Measurements from ENCODE around the gene KCTD1.
"Not testable (repeated sequence)": the region's sequence is repeated elsewhere in the genome, so short reads cannot be mapped to it uniquely, and the experiment has no call there.

KCTD1 gene

DNA sequence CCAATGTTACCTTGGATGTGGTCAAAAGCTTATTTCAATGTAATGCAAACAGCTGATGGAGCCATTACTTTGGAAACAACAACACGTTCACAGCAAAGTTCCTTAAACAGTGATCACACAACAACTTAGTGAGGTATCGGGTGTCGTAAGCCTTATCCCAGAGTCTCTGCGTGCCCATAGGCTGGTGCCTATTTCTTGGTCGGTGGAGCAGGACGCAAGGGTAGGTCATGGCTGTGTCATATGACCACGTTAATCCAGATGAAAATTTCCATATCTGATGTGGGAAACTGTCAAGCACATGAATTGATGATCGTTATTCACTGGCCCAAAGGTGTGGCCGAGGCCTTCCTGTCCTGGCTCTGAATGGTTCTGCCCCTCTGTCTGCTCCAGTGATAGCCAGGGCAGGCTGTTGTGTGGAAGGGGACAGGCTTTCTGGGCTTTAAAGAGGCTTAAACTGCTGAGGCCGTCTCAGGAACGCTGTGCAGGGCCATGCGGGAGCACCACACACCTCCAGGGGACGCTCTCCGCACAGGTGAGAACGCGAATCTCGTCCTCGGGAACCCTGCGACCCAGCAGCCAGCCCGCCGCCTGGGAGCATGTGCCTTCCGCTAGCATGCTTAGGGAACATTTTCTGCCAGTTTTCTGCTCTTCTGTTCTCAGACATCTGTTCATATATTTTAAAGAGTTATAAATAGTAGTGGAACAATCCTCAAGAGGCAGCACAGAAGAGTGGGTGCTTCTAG, 90.6 kb downstream of the KCTD1 start:
- DNase-seq = no peak

DNA sequence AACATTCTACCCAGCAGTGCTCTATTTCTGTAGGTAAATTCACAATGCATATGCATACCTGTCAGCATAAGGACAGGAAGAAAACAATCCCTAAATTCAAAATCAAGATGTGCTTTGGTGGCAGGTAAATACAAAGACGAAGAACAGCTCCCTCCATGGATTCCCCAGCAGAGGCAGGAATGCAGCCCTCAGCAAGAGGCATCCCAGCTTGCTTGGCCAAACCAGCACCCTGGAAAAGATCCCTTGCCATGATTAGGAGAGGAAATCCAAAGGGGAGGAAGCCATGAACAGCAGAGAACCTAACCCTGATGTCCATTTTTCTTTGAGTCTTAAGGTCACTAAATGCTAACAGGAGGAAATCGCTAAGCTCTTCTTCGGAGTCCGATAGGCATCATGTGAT, 91.2 kb downstream of the KCTD1 start:
- DNase-seq = no peak

DNA sequence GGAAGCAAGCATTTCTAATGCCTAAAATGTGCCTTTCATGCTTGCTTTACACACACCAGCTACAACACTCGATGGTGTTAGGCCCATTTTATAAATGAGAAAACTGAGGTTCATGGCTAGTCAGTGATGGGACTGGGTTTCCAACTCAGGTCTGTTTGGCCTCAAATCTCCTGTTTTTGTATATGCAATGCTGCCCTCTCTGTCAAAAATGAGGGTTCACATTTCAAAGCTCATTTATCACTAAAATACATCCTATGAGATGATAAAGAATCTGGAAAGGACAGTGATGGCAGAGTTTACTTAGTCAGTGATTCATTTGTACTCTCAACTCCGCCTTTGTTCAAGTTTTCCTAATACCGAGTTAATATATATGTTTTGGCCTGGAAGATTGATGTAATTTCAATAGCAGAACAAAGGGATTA, 92.3 kb downstream of the KCTD1 start:
- no peak for DNase-seq

DNA sequence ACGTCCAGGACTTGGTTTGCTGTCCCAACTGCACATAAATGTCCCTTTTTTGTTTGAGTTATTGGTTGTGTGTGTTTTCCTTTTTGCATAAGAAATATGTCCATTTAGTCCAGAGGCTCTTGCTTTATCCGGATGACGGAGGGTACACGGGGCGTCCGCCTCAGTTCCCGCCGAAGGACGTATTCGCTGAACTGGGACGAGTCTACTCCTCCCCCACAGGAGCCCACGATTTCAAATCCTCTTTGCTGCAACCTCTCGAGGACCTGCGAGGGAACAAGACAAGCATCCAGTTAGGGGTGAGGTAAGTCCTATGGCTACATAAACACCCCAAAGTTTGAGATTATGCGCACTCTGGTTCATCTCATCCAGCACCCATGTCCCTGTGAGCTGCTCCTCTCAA, 92.7 kb downstream of the KCTD1 start:
- DNase-seq = no peak

DNA sequence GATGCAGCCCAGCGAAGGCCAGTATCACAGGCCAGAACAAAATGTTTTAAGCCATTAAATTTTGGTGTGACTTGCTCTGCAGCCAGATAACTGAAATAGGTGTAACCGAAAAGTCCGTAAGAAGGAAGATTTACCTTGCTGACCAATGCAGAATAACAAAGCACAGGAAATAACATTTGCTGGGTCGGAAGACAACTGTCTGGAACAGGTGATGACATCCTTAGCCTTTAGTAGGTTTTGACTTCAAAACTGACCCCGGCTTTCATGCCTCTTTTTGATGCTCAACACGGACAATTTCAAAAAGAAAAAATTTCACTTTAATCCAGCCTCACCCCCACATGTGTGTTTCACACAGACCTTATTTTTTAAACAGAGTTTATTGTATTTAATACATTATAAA, 93.7 kb downstream of the KCTD1 start:
- no peak for DNase-seq

DNA sequence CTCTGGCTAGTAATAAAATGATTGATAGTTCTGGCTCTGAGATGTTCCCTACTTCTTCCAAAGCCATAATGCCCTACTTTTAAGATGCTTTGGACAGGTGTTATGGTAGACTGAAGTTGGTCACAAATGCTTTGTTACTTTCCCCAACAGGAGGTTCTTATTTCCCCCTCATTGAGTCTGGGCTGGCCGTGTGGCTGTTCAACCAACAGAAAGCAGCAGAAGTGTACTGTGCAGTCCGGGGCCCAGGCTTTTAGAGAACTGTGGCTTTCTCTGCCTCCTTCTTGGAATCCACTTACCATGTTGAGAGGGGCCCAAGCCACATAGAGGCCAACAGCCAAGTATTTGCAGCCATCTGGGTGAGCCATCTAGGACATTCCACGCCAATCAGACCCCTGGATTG, 94.2 kb downstream of the KCTD1 start:
- DNase-seq = no peak

DNA sequence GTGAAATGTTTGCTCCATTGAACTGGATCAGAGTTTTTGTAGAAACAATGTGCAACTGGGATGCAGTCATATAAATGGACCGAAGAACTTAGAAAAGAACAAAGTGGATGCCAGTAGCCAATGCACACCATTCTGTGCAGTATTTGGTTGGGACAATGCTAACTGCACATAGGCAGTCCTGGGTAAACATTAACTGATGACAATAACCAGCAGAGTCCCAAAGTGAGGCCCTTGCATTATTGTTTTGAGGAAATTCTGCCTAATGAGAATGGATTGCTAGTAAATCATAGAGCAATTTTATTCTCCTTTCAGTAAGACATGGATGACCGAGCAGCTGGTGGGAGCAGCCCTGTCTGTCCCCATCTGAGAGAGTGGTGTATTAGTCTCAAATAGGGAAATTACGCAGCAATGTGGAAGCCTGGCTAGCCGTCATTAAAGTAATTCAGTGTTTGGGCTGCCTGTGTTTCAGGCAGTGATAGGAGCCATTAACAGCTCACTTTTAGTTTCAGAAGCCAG, 94.9 kb downstream of the KCTD1 start:
- DNase-seq = no peak

DNA sequence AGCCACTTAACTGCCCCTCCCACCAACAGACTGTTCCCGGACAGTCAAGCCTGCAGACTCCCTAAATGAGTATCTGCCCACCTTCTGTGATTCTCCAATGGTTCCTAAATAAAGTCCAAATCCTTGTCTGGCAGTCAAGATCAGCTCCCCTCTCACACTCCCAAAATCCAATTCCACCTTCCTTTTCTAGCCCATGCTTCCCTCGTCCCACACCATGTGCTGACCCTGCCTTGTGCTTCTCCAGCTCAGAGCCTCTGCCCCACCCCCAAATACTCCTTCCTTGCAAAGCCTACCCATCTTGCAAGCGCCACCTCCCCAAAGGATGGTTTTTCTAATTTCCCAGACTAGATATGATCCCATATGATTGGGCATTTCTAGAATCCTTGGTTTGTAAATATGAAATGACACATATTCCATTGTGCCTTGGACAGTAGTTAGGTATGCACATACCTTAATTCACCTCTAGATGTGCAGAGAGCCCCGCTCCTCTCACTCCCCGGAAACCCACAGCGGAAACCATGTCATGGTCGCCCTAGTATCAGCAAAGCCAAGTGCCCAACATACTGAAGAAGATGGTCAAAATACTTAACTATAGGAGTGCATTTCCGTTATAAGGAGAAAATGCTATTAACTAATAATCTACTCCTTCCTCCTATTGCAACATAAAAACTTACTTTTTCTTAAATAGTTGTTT, 97.2 kb downstream of the KCTD1 start:
- DNase-seq = no peak

DNA sequence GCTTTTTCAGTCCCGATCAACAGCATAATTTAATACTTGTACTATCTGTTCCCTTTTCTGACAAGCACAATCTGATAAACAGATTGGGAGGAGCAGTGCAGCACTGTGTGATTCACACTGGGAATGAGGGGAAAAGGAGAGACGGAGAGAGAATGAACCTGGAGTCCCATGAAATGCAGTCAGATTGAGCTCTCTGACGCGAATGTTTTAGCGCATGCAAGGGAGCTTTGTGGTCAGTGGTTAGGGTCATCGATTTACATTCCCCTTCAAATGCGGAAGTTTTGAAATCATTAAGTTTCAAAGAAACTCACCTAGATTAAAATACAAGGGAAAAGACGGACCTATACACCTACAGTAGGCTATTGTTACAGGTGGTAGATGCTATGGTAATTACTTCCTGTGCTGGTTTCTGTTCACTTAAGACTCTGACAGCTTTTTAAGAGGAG, 99.6 kb downstream of the KCTD1 start:
- DNase-seq = no peak

DNA sequence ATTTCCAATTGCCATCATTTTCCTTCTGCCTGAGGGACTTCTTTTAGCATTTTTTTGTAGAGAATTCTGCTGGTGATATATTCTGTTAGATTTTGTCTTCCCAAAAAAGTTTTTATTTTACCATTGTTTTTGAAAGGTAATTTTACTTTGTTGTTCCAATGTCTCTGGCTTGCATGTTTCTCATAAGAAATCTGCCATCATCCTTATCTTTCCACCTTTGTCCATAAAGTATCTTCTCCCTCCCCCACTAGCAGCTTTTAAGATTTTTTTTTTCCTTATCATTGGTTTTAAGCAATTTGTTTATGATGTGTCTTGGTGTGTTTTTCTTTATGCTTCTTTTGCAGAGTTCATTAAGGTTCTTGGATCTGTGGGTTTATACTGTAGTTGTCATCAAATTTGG, 104.5 kb downstream of the KCTD1 start:
- DNase-seq = no peak

DNA sequence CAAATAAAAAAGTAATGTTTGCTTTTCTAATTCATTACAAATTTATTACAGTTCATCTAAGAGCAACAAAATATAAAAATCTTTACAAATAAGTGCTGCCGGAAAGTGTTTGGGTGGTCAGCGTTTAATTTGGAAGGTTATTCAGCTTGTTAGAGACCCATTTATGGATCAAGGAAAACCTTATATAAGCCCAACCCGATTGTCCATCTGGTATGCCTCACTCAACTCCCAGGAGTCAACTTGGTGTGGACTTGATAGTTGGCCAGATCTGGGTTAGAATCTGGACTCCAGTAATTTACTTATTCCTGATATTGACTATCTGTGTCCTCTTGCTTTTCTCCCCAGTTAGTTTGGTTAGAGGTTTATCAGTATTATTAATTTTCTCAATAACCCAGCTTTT, 106.2 kb downstream of the KCTD1 start:
- no peak for DNase-seq

DNA sequence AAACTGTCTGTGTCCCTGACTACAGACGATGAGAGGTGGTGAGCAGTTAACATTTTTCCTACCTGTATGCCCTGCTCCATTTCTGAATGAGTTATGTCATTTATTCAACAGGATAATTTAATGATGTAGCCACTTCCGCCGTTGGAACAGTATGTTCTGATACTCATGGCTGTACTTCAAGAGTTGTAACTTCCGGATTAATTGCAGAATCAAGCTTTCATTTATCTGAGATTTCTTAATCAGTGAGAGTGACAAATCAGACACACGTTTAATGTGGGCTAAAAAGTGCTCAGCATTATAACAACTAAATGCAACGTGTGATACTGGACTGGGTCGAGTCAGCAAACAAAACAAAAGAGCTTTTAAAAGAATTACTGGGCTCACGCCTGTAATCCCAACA, 107.7 kb downstream of the KCTD1 start:
- DNase-seq = no peak

DNA sequence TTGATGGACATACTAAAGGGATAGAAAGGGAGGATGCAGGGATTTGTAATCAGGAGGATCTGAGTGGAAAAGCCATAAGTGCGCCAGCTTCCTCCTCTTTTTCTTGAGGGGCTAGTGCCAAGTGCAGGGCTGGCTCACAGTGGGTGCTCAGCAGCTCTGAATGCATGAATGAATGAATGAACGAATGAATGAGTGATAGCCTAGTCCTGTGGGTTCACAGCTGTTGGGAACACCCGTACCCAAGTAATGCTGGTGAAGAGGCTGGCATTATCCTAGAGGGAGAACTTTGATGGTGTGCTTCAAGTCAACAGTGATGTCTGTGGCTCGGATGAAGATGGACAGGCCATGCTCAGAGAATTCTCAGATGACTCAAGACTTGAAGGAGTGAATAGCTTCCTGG, 108.8 kb downstream of the KCTD1 start:
- DNase-seq = no peak

DNA sequence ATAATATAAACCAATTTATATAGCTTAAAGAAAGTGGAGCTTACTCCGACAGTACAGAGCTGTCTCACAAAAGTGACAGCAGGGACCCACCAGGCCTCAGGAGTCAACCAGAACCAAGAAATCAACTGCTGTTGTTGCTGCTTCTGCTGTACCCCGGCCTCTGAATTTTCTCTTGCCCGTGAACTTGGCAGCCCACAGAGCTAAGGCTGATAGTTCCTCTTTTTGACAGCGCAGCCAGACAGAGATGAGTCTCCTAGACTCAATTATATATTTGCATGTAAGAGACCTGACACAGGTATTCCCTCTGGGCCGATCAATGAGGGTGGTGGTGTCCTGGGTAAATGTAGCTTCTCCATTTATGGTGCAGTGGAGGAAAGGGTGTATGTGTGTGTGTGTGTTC, 109.4 kb downstream of the KCTD1 start:
- peak in 1 of 2 donors; percentile 4 for DNase-seq

DNA sequence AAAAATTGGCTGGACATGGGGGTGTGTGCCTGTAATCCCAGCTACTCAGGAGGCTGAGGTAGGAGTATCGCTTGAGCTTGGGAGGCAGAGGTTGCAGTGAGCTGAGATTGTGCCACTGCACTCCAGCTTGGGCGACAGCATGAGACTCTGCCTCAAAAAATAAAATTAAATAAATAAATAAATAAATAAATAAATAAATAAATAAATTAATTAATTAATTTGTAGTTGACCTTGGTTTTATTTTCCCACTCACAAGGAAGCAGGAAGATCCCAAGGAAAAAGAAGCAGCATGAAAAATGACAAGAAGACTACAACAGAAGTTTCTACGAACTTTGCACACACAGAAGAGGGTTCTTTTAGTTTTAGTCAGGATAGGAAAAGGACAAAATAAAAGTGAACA, 110.7 kb downstream of the KCTD1 start:
- DNase-seq = not testable (repeated sequence)

DNA sequence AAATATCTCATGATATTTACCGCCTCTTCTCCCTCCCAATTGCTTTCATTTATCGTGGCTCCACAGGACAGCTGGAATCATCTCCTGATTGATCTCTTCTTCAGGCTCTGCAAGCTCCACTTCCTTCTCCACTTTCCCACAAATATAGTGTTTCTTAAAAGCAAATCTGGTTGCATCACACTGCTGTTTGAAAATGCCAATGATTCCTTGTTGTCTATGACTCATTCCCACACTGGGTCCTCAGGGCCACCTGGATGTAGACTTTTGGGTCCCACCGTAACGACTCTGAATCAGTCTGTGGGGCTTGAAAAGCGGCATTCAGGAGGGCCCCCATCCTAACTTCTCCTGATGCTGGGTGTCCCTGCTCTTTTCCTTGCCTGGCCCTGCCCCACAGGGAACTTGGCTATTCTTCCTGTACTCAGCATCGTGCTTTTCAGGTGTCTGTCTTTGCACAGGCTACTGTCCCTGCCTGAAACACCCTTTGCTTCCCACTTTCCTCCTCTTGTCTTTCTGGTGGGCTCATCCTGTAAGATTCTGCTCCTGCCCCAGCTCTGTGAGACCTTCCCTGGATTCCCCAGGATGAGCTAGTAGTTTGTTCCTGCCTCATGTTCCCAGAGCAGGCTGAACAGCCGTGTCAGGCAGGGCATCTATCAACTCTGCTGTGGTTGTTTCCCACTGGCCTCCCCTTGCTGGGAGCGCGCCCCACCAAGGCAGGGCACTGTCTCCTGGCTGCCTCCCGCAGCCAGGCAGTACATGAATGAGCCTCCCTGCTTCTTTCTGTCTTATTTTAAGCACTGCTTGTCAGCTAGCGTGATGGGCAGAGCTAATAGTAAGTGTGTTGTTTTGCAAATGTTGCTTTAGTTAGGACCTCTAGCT, 111.9 kb downstream of the KCTD1 start:
- no peak for DNase-seq

DNA sequence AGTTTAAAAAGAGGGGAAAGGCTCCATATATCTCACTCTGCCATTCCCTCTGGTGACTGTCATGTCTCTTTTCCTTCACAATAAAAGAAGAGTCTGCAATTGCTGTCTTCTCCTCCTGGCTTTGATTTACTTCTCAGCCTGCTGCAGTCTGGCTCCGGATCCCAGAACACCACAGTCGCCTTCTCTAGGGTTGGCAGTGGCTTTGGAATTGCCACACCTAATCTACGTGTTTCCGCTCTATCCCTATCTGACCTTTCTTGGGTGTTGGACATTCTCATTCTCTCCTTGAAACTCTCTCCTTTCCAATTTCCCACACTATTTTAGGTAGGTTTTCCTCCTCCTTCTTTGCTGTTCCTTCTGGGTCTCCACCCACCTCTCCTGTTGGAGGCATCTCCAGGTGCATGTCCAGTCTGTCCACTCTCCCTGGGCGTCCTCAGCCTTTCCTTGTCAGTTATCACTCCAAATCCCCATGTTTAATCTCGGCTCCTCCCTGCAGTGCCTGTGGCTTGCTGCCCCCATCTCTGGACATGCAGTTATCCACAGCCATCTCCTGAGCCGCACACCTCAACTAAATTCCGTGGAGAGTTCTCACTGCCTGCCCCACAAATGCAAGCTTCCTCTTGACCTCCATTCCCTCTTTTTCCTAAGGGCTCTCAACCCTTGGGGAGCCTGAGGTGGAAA, 112.8 kb downstream of the KCTD1 start:
- DNase-seq = no peak

DNA sequence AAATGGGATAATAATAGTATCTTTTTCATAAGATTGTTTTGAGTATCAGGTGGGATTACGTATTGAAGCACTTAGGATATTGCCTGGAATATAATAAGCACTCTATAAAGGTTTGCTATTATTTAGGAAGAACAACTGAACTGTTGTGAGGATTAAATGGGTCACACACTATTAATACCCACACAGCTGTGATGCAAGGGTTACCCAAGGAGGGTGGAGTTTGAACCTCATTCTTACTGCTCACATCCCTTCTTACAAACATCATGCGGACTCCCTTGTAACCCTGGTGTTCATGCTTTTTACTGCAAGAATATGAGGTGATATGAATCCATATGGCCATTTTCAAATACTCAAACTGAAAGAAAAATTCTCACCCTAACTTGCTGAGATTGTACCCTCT, 113.5 kb downstream of the KCTD1 start:
- DNase-seq = no peak

DNA sequence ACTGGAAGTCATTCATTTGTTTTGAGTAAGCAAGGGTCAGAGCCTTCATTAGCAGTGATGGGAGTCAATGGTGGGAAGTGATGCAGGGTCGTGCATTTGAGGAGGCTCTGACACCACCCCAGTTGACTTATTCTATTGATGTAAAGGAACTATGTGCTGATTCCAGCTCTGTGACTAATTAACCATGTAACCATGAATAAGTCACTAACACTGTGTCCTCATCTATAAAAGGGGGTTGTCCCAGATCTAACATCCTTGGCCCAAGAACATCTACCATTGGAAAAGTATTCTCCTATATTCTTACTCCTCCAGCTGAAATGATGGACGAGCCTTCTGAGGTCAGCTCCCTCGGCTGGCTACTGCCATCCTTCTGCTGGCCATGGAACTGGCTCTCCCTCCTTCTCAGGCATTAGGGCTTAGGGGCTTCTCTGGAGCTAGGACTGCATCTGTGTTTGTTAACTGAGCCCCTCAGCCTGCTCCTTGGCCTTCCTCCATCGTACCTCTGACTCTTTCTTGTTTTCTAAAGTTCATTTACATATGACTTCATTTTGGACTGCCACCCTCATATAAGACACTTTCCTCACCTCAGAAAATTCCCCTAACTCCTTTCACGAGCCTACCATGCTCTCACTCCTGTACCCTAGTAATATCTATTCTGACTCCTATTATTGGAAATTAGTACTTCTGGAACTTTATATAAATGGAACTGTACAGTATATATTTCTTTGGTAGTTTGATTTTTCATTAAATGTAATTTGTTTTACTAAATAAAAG, 115.5 kb downstream of the KCTD1 start:
- no peak for DNase-seq

DNA sequence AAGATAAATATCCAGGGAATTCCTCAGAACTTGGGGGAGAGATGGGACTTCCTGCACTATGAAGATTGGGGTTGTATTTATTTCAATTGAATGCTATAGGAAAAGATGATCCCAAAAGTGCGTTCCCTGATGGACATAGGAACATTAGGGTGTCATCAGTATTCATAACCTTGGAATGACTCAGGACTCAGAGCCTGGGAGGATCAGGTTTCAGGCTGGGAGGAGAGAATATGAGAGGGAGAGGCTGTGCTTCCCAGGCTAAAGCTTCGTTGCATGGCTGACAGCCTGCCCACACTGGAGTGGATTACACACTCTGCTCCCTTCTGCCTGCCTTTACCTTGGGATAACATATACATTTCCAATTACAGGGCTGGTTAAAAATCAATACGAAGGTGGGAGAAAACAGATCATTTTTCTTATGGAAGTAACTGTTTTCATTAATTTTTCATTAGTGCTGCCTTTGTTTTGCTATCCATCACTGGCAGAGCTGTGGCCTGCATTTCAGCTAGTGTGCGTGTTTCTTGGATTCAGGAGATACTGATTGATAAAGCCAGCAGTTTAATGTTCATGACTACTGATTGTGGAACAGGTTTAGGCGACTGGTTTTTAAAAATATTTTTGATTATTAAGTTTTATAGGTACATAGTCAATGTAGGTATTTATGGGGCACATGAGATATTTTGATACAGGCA, 118.7 kb downstream of the KCTD1 start:
- DNase-seq = no peak

DNA sequence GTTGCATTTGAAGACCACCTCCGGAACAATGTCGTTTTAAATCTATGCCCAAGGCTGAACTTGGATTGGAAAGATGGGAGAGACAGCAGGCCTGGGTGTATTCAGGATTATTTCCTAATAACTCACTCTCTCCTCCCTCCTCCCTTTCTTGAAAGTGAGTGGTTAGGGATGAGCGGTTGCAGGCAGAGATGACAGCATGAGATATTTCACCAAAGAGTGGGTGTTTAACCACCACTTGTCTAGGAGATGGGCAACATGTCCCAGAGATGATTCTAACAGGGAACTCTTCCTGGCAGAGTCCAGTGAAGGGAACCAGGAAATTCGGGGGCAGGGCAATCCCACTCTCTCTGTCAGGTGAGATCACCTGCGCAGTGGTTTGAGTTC, 123.2 kb downstream of the KCTD1 start:
- peak in 1 of 2 donors; percentile 5 for DNase-seq
